ENCODE results near the gene CDH19. TPM values are rescaled to one million over a fixed set of nuclear protein-coding genes. Genes with fewer than 3 reads are reported as not detected.

Gene CDH19
- total and polyA plus RNA-seq, 9 donors, result 0.82 to 6.5 (median 2.3) TPM

DNA sequence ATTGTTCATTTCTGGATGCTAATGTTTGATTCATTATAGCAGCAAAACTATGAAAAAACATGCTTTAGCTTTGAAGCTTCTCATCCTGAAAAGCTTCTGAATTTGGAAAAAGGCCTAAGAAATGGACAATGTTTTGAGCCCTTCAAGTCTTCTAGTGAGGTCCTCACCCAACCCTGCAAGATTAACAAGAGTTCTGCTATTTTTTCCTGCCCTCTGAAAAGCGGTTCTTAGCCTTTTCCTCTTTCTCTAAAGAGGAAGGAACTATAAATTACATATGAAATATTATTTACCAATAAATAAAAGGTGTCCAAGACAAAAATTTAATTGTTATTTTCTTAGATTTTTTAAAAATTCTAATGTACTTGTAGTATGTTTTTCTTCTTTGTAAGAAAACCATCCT is 19.9 kb upstream of the CDH19 start:
- Histone ChIP-seq H3K9me3 (replicated peaks; ENCODE audit: control insufficient read depth, low read depth, low read length) (no peaks in the 10 kb centered on the region), H3K4me3 (ENCODE audit: low read length) (no peak overlapping the region), H3K4me1 (ENCODE audit: control insufficient read depth, insufficient read depth, low read length) (no peaks in the 10 kb centered on the region), H3K36me3 (ENCODE audit: control insufficient read depth, insufficient read depth, low read length) (no peaks in the 10 kb centered on the region), H3K27ac (ENCODE audit: low read length) (no peak overlapping the region), H3K27me3 (ENCODE audit: control insufficient read depth, insufficient read depth, low read length) (no peaks in the 10 kb centered on the region)
- WGBS (ENCODE audit: insufficient coverage), result no CpG with 5 or more reads among the region's 1 CpG
- no peak for DNase-seq

DNA sequence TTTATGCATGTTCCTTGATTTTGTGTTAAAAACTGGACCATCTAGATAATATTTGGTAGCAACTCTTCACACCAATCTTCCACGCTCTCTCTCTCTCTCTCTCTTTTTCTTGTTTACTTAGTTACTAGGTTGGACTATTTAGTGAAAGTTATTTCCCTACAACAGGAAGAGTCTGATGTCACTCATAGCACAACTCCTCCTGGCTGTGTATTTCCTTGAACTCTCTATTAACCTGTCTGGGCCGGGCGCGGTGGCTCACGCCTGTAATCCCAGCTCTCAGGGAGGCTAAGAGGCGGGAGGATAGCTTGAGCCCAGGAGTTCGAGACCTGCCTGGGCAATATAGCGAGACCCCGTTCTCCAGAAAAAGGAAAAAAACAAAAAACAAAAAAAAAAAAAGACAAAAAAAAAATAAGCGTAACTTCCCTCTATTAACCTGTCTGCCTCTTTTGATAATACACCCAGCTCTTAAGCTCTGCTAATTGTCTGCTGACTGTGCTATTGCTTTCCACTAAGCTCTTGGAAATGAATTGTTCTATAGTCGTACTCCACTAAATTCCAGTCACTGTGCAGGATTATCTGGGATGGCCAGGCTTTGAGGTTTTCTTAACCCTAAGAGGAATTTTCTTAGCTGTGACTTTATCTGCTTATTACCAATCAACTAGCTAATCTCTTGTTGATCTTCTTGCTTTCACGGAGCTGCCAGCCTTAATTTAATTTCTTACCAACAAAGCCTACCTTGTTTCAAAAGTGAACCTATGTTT is 18.1 kb upstream of the CDH19 start:
- no peaks in the 10 kb centered on the region for H3K36me3 ChIP-seq (ENCODE audit: control insufficient read depth, insufficient read depth, low read length)
- WGBS (ENCODE audit: insufficient coverage), result 93% methylated on average over 3 of the region's 12 CpGs
- H3K27me3 ChIP-seq (ENCODE audit: control insufficient read depth, insufficient read depth, low read length), result no peaks in the 10 kb centered on the region
- H3K4me1 ChIP-seq (ENCODE audit: control insufficient read depth, insufficient read depth, low read length), result no peaks in the 10 kb centered on the region
- no peak overlapping the region for H3K4me3 ChIP-seq (ENCODE audit: low read length)
- DNase-seq, result no peak
- H3K9me3 ChIP-seq (replicated peaks; ENCODE audit: control insufficient read depth, low read depth, low read length), result no peaks in the 10 kb centered on the region
- H3K27ac ChIP-seq (ENCODE audit: low read length), result no peak overlapping the region

DNA sequence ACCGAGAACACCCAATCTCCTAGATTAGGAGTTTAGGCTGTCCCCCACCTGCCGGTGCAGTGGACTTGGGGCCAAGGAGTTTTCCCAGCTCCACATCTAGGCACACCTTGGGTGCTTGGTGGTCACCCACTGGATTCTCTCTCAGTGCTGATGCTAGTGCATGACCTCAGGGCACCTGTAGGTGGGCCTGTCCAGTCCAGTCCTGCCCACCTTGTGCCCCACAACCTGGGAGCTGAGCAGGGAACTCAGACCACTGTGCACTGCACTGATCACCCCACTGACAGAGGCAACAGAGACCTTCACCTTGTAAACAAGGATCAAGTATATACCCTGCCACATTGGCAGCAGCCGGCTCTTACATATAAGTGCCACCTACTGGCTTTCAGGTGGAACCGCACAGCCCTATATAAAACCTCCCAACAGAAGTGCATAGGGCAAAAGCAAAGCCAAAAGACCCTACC is 12.7 kb upstream of the CDH19 start:
- no peaks in the 10 kb centered on the region for H3K9me3 ChIP-seq (replicated peaks; ENCODE audit: control insufficient read depth, low read depth, low read length)
- H3K4me3 ChIP-seq (ENCODE audit: low read length), result no peak overlapping the region
- H3K4me1 ChIP-seq (ENCODE audit: control insufficient read depth, insufficient read depth, low read length), result no peaks in the 10 kb centered on the region
- H3K27ac ChIP-seq (ENCODE audit: low read length), result no peak overlapping the region
- DNase-seq, result no peak
- WGBS (ENCODE audit: insufficient coverage), result 67% methylated on average over 3 of the region's 4 CpGs
- no peaks in the 10 kb centered on the region for H3K27me3 ChIP-seq (ENCODE audit: control insufficient read depth, insufficient read depth, low read length)
- no peaks in the 10 kb centered on the region for H3K36me3 ChIP-seq (ENCODE audit: control insufficient read depth, insufficient read depth, low read length)

DNA sequence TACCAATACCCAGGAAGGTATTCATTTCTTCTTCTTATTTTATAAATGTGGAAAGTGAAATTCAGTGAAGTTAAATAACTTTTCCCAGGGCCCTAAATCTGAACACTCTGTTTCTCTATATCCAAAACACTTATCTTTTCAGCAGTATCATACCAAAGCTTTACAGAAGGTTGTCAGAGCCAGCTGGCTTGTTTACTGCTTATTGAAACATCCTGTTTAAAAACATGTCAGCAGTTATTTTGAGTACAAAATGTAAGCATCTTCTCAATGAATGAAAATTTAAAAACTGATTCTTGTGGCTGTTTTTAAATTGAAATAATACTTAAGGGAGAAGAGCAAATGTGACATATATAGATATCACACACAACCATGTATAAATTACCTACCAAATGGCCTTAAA is 11.3 kb upstream of the CDH19 start:
- Histone ChIP-seq H3K27me3 (ENCODE audit: control insufficient read depth, insufficient read depth, low read length) (no peaks in the 10 kb centered on the region), H3K9me3 (replicated peaks; ENCODE audit: control insufficient read depth, low read depth, low read length) (no peaks in the 10 kb centered on the region), H3K4me1 (ENCODE audit: control insufficient read depth, insufficient read depth, low read length) (no peaks in the 10 kb centered on the region), H3K36me3 (ENCODE audit: control insufficient read depth, insufficient read depth, low read length) (no peaks in the 10 kb centered on the region), H3K4me3 (ENCODE audit: low read length) (no peak overlapping the region), H3K27ac (ENCODE audit: low read length) (no peak overlapping the region)
- DNase-seq, result no peak

DNA sequence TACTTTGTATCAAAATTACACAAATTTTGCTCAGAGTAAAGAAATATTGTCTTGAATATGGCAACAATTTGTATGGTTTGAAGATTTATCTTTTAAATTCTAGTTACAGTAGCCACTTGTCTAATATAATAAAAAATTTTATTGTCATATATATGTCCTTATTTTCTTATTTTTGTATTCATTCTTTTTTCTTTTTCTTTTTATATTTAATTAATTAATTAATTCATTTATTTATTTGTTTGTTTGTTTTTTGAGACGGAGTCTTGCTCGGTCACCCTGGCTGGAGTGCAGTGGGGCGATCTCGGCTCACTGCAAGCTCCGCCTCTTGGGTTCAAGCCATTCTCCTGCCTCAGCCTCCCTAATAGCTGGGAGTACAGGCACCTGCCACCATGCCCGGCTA is 3.7 kb upstream of the CDH19 start:
- Histone ChIP-seq H3K4me3 (ENCODE audit: low read length) (no peak overlapping the region), H3K4me1 (ENCODE audit: control insufficient read depth, insufficient read depth, low read length) (no peaks in the 10 kb centered on the region), H3K27me3 (ENCODE audit: control insufficient read depth, insufficient read depth, low read length) (no peaks in the 10 kb centered on the region), H3K27ac (ENCODE audit: low read length) (no peak overlapping the region), H3K9me3 (replicated peaks; ENCODE audit: control insufficient read depth, low read depth, low read length) (peaks cover 2% of the 10 kb centered on the region), H3K36me3 (ENCODE audit: control insufficient read depth, insufficient read depth, low read length) (no peaks in the 10 kb centered on the region)
- no peak for DNase-seq
- WGBS (ENCODE audit: insufficient coverage), result 100% methylated on average over 1 of the region's 6 CpGs

DNA sequence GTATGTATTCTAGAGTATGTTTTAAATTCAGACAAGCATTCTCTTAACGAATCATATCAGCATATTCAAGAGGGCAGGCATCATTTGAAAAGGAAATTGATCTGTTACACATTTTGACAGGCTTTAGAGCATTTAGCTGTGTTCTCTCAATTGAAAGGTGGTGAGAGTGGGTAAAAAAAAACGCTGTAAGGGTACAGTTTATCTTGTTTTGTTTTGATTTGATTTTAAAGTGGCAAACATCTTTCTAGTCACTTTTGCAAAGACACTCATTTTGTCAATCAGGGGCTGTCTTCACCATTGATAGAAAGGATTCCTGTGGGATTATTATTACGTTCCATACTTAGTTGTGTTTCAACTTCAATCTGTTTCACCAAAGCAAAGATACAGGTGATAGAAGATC is 2.2 kb downstream of the CDH19 start:
- Histone ChIP-seq H3K9me3 (replicated peaks; ENCODE audit: control insufficient read depth, low read depth, low read length) (no peaks in the 10 kb centered on the region), H3K27ac (ENCODE audit: low read length) (no peak overlapping the region), H3K36me3 (ENCODE audit: control insufficient read depth, insufficient read depth, low read length) (no peaks in the 10 kb centered on the region), H3K4me3 (ENCODE audit: low read length) (no peak overlapping the region), H3K4me1 (ENCODE audit: control insufficient read depth, insufficient read depth, low read length) (no peaks in the 10 kb centered on the region), H3K27me3 (ENCODE audit: control insufficient read depth, insufficient read depth, low read length) (no peaks in the 10 kb centered on the region)
- WGBS (ENCODE audit: insufficient coverage), result no CpG with 5 or more reads among the region's 3 CpGs
- no peak for DNase-seq

DNA sequence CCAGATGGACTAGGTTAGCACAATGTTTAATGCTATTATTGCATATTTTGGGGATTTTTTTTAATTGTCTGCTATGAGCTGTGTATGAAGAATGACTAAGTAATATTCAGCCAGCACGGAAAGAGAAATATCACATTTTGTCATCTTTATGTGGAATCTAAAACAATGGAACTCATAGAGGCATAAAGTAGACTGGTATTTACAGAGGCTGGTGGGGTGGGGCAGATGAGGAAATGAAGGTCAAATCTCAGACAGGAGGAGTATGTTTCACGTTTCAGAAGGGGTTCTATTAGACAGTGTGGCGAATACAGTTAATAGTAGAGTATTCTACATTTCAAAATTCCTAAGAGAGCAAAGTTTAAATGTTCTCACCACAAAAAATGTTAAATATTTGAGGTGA is 4.7 kb downstream of the CDH19 start:
- WGBS (ENCODE audit: insufficient coverage), result no CpG with 5 or more reads among the region's 3 CpGs
- H3K4me3 ChIP-seq (ENCODE audit: low read length), result no peak overlapping the region

DNA sequence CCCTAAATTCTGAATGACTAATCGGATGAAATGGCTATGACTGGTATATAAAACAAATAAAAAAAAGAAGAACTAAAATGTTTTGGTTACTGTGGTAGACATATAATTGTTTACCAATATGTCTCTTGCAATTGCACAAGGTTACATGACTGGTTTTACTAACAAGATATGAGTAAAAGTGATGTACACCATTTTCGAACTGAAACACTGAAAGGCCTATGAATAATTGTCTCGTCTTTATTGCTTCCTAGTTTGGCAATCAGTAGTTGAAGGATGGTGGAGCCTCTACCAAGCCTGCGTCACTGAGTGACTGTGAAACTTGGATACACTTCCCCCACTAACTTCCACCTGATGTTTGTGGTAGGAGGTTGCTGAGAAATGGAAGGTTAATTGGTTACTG is 16.5 kb downstream of the CDH19 start:
- WGBS (ENCODE audit: insufficient coverage), result no CpG with 5 or more reads among the region's 4 CpGs
- no peak for DNase-seq
- no peak overlapping the region for H3K27ac ChIP-seq (ENCODE audit: low read length)
- H3K27me3 ChIP-seq (ENCODE audit: control insufficient read depth, insufficient read depth, low read length), result no peaks in the 10 kb centered on the region
- H3K4me1 ChIP-seq (ENCODE audit: control insufficient read depth, insufficient read depth, low read length), result no peaks in the 10 kb centered on the region
- H3K4me3 ChIP-seq (ENCODE audit: low read length), result no peak overlapping the region
- no peaks in the 10 kb centered on the region for H3K9me3 ChIP-seq (replicated peaks; ENCODE audit: control insufficient read depth, low read depth, low read length)
- no peaks in the 10 kb centered on the region for H3K36me3 ChIP-seq (ENCODE audit: control insufficient read depth, insufficient read depth, low read length)

More for the DNA sequence above, 4.7 kb downstream of the CDH19 start:
- no peak for DNase-seq
- Histone ChIP-seq H3K36me3 (ENCODE audit: control insufficient read depth, insufficient read depth, low read length) (no peaks in the 10 kb centered on the region), H3K27me3 (ENCODE audit: control insufficient read depth, insufficient read depth, low read length) (no peaks in the 10 kb centered on the region), H3K9me3 (replicated peaks; ENCODE audit: control insufficient read depth, low read depth, low read length) (no peaks in the 10 kb centered on the region), H3K27ac (ENCODE audit: low read length) (no peak overlapping the region), H3K4me1 (ENCODE audit: control insufficient read depth, insufficient read depth, low read length) (no peaks in the 10 kb centered on the region)

DNA sequence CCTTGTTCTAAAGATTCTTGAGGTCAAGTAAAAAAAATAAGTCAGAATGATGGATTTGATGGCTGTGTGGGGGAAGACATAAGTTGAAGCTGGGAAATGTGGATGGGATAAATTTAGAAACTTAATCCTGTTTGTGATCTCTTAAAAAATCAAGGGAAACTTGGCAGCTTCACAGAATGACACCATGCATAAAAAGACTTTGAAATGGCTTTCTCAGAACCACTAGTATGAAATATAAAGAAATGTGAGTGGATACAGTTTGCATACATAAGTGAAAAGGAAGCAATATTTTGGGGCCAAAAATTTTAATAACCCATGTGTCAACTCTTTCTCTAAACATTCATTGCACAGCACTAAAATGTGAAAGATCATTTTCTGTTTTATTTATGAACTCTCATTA is 21.7 kb downstream of the CDH19 start:
- Histone ChIP-seq H3K36me3 (ENCODE audit: control insufficient read depth, insufficient read depth, low read length) (no peaks in the 10 kb centered on the region), H3K4me1 (ENCODE audit: control insufficient read depth, insufficient read depth, low read length) (no peaks in the 10 kb centered on the region), H3K4me3 (ENCODE audit: low read length) (no peak overlapping the region), H3K27ac (ENCODE audit: low read length) (no peak overlapping the region), H3K9me3 (replicated peaks; ENCODE audit: control insufficient read depth, low read depth, low read length) (no peaks in the 10 kb centered on the region), H3K27me3 (ENCODE audit: control insufficient read depth, insufficient read depth, low read length) (no peaks in the 10 kb centered on the region)
- DNase-seq, result peak; percentile 4

DNA sequence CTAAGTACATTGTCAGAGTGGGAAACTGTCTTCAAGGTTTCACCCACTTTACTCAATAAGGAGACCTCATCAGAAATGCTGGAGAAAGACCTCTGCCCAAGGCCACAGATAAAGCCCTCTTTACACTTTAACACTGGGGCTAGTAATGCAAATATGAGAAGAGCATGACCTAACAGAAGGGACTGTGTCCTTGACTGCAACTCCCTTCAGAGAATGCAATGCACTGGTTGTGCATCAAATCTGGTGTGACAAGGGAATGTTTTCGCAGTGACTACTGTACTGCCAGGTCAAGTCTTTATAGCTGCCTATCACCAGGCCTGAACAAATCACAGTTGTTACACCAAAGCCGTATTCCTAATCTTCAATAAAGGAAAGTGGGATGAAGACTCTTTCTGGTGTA is 28.6 kb downstream of the CDH19 start:
- Histone ChIP-seq H3K27ac (ENCODE audit: low read length) (no peak overlapping the region), H3K4me1 (ENCODE audit: control insufficient read depth, insufficient read depth, low read length) (no peaks in the 10 kb centered on the region), H3K9me3 (replicated peaks; ENCODE audit: control insufficient read depth, low read depth, low read length) (no peaks in the 10 kb centered on the region), H3K4me3 (ENCODE audit: low read length) (no peak overlapping the region), H3K27me3 (ENCODE audit: control insufficient read depth, insufficient read depth, low read length) (no peaks in the 10 kb centered on the region), H3K36me3 (ENCODE audit: control insufficient read depth, insufficient read depth, low read length) (no peaks in the 10 kb centered on the region)
- no peak for DNase-seq
- WGBS (ENCODE audit: insufficient coverage), result no CpG with 5 or more reads among the region's 2 CpGs

DNA sequence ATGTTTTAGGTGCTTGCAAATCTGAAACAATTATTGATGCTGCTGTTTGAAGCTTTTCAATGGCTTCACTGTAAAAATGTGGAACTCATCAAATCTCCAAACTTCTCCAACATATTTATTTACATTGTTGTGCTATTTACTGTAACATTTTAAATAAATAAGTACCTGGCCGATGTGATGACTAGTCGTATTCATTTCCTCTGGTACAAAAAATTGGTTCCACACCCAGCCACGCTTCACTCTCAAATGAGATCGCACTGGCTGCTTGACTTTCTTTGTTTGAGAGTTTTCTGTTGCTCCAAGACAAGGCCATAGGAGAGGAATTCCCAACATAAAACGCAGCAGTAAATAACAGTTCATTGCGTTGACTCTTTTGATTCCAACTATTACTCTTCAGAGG is 32.0 kb downstream of the CDH19 start:
- no peaks in the 10 kb centered on the region for H3K27me3 ChIP-seq (ENCODE audit: control insufficient read depth, insufficient read depth, low read length)
- no peaks in the 10 kb centered on the region for H3K4me1 ChIP-seq (ENCODE audit: control insufficient read depth, insufficient read depth, low read length)
- peak; percentile 8 for DNase-seq
- H3K27ac ChIP-seq (ENCODE audit: low read length), result no peak overlapping the region
- H3K36me3 ChIP-seq (ENCODE audit: control insufficient read depth, insufficient read depth, low read length), result no peaks in the 10 kb centered on the region
- no peak overlapping the region for H3K4me3 ChIP-seq (ENCODE audit: low read length)
- 34% methylated on average over 4 of the region's 6 CpGs for WGBS (ENCODE audit: insufficient coverage)
- no peaks in the 10 kb centered on the region for H3K9me3 ChIP-seq (replicated peaks; ENCODE audit: control insufficient read depth, low read depth, low read length)
